ENCODE measurements around the gene SPOCK1.

Gene SPOCK1

DNA sequence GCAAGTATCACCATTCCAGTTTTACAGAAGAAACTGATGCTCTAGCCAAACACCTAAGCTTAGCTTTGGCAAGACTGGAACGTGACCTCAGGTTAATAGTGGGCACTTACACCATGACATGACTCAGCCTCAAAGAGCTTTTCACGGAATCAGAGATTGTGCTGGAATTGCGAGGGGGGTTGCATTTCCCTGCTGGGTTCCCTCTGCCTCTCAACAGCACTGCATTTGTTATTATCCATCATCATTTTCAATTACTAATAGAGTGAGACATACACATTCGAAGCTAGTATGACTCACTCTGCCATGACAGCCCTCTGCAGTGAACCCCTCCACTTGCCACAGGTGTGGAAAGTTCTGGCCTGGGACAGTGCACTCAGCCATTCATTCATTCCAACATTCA, 8.0 kb downstream of the SPOCK1 start:
- DNase-seq, result no peak

DNA sequence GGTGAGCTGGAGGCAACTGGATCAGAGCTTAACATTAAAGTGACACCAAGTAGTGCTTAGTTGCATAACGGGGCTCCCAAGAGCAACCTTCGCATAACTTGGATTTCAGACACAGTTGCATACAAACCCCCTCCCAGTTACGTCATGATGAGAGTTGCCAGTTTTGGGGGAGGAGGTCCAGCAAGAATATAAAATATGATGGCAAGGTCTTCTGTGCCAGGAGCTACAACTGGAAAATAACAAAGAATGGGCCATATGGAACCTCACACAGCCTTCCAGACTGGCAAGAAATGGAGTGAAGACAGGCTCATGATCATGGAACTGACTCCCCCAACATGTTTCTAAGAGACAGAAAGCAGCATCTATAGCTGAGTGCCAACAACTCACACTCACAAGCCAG, 8.5 kb downstream of the SPOCK1 start:
- no peak for DNase-seq

DNA sequence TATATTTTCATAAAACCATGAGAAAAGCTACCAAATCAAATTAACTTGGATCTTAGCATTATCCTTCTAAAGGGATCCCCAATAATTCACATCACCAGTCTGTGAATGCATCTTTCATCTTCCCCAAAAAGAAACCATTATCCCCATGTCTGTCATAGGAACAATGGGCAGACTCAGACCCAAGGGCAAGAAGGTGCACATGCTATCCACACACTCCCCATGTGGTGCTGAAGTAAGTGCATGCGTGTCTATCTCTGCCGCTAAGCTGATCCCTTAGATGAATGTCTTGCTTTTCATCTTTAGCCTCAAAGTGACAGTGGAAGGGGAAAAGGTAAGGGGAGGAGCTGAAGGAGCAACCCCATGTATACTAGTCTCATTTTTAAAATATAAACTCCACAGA, 10.2 kb downstream of the SPOCK1 start:
- no peak for DNase-seq

- DNase-seq, result no peak
Observed at GRCh38 chr5:137488516-137488915, 10.6 kb downstream of the SPOCK1 start.

DNA sequence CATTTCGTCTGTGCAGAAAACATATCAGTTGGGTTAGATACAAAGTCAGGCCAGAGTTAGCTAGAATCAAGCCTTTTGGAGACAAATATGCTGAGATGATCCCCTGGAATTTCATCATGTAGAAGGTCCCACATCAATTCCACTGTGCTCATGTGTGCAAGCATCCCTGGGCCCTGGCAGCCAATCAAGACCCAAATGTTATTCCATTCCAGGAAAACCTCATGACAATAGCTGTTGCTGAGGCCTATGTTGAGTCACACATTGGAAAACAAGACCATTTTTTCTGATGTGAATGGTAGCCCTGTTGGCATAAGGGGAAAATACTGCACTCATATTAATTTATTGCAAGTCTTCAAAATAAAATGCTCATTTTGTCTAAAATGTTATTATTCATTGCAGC, 11.5 kb downstream of the SPOCK1 start:
- DNase-seq, result no peak

DNA sequence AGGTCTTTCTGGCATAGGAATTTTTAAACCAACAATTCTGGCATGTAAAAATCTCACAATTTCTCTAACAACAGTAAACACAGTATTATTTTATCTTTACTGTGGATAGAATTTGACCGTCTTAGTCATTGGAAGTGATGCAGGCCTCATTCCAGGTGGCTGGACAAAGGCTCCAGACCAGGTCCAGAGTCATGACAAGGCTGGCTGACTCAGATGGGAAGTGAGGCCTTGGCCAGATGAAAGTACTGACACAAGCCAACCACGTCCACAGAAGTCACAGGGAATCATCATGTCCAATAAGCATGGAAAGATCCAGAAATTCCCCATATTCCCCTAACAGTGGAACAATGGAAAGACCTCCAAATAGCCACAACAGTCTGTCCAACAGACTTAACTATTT, 12.4 kb downstream of the SPOCK1 start:
- no peak for DNase-seq

GRCh38 chr5:137481596-137481995, 17.5 kb downstream of the SPOCK1 start:
- no peak for DNase-seq

DNA sequence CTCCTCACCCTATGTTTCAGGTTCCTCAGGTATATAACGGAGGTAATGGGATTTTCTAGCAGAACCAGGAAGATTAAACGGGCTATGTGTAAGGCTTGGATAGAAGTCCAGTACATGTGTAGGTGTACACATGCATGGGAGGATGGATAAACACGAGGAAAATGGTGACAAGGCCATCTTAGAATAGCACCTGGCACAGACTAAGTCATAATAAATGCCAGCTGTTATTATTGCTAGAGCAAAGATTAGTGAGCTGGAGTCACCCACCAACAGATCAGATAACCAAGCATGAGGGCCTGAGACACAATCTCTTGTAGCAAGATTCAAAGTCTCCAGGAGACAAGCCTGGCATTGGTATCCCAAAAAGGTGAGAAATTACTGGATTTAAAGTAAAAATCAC, 21.1 kb downstream of the SPOCK1 start:
- no peak for DNase-seq

DNA sequence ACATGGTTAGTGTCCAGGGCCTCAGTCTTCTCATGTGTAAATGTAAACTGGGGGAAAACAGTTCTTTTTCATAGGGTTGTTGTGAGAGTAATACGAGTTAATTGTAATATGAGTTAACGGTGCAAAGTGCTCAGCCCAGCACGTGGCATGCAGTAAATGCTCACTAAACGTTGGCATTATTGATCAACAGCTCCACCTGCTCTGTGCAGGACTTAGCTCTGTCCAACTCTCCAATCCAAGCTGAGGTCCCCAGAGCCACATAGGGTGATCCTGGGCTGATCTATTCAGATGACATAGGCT, 28.3 kb downstream of the SPOCK1 start:
- DNase-seq, result no peak

DNA sequence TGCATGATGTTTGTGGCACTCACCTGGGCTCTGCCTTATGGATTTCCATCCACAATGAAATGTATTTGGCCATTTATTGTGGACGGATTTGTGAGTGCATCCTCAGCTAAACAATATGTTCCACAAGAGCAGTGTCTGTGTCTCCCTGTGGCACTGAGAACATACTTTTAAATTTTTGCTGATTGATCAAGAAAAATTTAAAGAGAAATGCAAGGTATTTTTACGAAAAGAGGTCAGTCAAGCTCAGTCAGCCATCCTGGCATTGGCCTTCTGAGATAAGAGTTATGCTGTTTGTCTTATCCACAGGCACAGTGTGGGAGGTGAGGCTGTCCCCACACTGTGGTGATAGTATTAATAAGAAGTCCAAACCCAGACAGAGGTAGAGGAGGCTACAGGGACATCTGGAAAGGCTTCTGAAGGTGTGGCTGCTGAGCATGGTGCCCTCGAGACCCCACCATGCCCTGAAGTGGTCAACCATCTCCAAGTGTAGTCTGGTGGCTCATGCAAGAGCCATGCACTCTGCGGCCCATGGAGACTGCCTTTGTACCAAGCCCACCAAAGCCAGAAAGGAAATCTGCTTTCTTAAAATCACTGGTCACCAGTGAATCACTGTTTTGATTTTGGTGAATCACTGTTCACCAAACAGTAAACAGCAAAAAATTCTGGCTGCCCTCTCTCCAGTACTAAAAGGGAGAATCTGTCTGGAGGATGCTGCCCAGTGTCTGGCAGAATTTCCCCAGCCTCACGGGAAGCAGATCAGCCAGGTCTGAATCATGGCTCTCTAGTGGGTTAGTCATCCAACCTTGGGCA, 28.8 kb downstream of the SPOCK1 start:
- no peak for DNase-seq

DNA sequence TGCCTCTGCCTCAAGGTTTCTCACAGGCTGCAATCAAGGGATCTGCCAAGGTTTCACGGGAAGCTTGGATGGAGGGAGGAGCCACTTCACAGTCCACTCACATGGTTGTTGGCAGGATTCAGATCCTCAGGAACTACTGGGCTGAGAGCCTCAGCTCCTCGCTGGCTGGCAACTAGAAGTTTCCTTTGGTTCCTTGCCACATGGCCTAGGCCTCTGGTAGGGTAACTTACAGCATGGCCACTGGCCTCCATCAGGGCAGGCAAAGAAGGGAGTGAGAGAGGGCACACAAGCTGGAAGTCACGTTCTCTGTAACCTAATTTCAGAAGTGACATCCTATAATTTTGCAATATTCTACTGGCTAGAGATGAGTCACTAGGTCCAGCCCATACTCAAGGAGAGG, 32.2 kb downstream of the SPOCK1 start:
- DNase-seq, result no peak

DNA sequence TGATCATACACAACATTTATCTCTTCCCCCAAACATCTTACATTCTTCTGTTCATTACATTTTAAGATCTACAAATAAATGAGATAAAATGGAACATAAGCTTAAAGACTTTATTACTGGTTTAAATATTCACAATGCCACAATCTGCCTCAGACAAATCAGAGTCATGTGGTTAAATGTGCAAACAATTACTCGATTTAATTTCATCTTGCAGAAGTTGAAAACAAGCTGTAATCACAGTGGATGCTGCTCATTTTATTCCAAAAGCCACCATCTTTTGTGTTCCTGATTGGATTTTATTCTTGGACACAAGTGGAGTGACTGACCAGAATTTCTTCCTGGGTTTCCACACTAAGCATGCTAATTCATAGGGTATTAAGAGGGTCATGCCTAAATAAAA, 33.2 kb downstream of the SPOCK1 start:
- no peak for DNase-seq

DNA sequence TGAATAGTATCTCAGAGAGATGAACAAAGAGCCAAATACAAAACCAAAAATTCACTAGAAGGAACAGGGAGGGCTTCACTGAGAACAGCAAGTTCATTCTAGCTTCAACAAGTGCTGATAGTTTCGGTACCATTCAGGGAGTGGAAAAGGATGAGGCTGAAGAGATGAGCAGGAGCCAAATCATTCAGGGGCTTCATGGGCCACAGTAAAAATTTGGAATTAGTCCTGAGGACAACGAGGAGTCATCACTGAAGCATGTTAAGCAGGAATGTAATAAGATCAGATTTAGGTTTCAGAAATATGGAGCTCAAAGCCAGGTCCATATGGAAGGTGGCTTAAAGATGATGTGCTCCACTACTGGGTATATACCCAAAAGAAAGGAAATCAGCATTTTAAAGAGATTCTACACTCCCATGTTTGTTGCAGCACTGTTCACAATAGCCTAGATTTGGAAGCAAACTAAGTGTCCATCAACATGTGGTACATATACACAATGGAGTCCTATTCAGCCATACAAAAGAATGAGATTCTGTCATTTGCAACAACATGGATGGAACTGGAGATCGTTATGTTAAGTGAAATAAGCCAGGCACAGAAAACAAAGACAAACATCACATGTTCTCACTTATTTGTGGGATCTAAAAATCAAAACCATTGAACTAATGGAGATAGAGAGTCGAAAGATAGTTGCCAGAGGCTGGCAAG, 36.2 kb downstream of the SPOCK1 start:
- no peak for DNase-seq

DNA sequence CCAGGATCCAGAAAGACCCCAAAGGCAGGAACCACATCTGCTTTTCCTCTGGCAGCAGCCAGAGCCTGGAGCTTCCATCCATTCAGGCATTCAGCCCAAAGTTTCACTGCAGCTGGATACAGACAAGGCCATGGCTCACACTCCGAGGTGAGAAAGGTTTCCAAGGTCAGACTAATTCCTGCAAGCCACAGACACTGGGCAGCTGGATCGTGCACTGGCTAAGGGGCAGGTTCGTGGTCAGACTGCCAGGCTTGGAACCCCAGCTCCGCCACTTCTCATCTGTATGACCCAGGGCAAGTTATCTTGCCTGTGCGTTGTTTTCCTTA, 36.9 kb downstream of the SPOCK1 start:
- no peak for DNase-seq

GRCh38 chr5:137461391-137462264, 37.5 kb downstream of the SPOCK1 start:
- no peak for DNase-seq

- DNase-seq, result no peak
Observed at GRCh38 chr5:137454671-137455070, 44.5 kb downstream of the SPOCK1 start.

- no peak for DNase-seq
Observed at GRCh38 chr5:137453483-137454080, 45.5 kb downstream of the SPOCK1 start.

GRCh38 chr5:137450759-137451158, 48.4 kb downstream of the SPOCK1 start:
- no peak for DNase-seq

GRCh38 chr5:137448868-137449267, 50.3 kb downstream of the SPOCK1 start:
- DNase-seq, result no peak

DNA sequence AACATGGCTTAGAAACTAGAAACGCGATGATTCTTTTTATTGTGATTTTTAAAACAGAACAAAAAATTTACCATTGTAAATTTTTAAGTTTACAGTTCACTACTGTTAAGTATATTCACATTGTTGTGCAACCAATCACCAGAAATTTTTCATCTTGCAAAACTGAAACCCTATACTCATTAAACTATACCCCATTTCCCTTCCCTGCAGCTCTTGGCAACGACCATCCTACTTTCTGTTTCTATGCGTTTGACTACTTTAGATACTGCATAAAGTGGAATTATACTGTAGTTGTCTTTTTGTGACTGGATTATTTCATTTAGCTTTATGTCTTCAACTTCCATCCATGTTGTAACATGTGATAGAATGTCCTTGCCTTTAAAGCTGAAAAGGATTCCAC, 52.5 kb downstream of the SPOCK1 start:
- DNase-seq, result no peak

DNA sequence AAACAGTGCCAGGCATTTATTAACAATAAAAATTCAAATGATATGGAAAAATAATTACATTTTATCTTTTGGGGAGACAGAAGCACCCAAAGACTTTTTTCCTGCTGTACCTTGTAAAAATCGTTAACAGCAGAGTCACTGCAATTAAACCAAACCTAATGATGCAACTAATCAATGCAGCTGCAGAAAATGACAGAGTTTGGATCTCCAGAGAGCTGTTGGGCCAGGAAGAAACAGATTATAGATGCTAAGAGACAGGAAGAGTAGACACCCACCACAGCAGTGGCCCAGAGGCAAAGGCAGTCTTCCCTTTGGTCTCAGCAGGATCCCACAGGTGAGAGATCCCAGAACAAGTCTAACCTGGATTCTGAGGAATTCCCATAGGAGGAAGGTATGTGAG, 53.0 kb downstream of the SPOCK1 start:
- no peak for DNase-seq

DNA sequence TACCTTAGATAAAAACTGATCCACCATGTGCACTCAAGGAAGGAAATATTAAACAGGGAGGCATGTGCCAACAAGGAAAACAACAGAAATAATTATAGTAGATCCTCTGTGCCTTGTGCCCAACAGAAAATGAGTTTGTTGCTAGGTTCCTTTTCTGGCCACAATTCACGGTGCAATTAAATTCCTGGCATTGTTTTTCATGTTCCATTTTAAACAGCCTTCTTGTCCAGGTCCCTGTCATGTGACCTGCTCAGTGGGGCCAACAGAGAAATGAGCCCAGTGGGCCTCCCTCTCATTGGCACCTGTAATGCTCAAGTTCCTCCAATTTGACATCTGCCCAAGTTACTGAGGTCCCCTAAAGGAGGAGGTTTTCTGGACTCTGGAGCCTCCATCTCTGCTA, 56.5 kb downstream of the SPOCK1 start:
- DNase-seq, result no peak

DNA sequence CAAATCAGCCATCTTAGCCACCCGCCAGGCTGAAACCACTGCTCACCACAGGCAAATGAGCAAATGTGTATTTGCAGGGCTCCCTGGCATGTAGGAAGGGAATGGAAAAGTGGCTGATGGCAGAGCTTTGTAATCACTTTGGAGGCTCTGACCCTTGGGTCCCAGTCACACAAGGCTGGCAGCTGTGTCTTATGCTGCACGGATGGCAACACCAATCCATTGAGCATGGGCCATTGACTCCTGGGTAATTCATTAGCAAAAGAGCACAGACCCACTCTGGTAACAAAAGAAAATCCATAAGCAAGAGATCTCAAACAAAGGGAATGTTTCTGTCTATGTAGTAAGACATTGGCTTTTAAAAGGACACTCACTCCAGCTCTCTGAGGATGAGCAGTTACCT, 57.6 kb downstream of the SPOCK1 start:
- no peak for DNase-seq

DNA sequence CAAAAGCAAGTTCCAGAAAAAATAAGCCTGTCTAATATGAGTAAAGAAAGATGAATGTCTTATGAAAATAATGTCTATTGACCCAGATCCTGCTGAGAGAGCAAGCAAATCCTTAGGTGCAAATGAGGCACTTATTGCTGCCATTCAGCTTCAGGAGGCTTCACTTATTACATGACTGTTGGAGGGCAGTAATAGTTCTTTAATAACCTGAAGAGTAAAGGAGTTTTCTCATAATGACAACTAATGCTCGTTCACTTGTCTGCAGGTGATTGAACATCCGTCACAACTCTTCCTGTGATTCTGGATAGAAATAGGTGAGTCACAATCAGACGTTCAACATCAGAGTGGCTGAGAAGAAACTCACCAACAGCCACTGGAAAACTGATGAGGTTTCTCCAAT, 58.3 kb downstream of the SPOCK1 start:
- no peak for DNase-seq
